HG02938 (cell line): ENCODE results near the gene CPLX3.

Source experiments
- ATAC-seq: cut with Tn5 transposase; IDR thresholded peaks from one replicate; pipeline ENCODE4 v1.9.1; 2021; ENCODE audit warnings: mild to moderate bottlenecking, moderate library complexity; ENCODE audit not compliant: unreplicated experiment

CPLX3 gene

GRCh38 chr15:74788042-74788682, 38.3 kb upstream of the CPLX3 start:
- no peak for ATAC-seq

DNA sequence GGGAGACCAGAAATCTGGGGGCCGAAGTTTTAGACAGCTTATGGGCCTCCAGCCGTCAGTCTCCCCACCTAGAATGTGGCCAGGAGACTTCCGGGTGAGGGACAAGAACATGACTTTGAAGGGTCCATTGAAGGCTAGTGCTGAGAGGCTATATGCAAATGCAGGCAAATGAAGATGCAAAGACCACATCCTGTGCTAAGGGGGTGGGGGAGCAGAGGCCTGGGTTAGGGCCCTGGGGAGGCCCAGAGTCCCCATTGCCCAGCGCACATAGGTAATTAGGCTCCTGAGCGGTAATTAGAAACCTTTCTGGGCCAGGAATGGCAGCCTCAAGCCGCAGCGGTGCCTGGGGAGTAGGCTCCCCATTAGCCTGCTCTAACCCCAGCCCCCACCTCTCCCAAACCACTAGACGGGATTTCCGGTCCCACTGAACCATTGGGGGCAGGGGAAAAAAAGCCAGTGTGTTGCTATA, 37.7 kb upstream of the CPLX3 start:
- ATAC-seq, result peak; percentile 28

DNA sequence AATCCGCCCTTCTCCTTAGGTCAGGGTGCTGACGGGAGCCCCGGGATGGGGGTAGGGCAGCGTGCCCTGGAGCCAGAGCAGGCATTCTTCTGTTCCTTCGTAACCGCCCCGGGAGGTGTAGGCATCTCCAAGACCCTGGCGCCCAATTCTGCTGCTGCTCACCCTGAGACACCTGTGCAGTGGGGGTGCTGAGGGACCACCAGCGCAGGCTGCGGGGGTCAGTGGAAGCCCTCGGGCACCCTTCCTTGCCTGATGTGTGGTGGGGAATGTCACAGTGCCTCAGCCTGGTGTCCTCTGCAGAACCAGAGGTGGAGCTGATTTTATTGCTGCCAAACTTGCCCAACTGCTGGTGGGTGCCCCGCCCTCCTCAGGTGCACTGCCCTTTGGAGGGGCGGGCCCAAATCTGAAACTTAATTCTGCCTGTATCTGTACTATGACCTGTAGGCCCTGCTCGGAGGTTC, 37.2 kb upstream of the CPLX3 start:
- ATAC-seq, result no peak

DNA sequence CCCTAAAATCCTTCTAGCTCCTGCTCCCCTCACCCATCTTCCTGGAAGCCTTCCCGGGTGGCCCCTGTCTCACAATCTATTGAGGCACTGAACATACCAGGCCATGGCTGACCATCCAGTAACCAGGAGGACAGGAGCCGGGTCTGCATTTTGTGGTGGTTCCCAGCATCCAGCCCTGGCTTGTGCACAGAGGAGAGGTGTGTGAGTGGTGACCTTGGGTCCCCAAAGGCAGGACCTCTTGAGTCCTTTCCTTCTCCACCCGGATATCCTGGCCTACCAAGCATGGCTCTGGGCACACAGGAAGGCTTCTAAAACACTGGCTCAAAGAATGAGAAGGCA, 36.7 kb upstream of the CPLX3 start:
- ATAC-seq, result no peak

GRCh38 chr15:74790080-74790916, 36.1 kb upstream of the CPLX3 start:
- no peak for ATAC-seq

DNA sequence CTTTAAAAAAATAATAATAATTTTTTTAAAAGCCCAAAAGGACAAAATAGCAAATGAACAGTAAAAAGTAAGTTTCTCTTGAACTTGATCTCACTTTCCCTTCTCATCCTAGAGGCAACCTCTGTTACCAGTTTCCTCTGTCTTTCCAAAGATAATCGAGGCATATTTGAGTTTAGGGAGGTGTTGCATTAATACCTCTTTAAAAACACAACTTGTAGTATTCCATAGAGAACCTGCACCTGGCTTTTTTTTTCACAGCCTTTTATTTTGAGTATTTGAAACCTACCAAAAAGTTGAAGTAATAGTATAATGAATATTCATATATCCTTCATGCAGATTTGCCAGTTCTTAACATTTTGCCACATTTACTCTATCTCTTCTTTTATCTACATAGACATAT, 35.4 kb upstream of the CPLX3 start:
- no peak for ATAC-seq

GRCh38 chr15:74791667-74792066, 34.8 kb upstream of the CPLX3 start:
- no peak for ATAC-seq

DNA sequence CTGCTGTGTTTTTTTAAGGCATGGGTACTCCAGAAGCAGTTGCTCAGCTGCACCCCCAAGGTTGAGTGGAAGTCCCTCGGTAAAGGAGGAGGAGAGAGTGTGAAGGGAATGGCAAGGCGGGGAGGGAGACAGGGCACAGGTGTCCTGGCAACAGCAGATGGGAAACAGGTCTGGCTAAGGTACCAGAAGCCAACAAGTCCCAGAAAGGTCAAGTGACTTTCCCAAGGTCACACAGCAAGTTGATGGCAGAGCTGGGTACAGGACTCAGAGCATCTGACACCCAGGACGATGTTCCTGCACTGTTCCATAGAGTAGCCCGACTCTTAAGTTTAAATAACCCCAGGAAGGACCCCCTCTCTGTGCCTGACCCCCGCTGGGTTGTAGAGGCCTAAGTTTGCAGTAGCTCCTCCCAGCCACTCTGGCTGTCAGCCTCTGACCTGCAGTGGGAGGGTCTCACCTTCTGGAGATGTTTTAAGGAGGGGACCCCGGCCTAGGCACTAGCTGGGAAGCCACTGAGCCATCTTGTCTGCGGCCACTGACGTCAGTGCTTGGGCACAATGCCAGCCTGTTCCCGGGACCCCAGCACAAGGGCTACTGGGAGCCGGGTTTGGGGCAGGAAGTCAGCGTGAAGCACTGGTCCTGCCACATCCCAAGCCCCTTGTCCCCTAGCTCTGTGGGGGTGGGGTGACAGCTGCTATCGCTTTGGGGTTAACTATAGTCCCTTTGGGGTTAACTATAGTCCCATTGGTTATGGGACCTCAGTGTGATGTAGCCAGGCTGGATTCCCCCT, 34.0 kb upstream of the CPLX3 start:
- ATAC-seq, result no peak

GRCh38 chr15:74793135-74794028, 33.0 kb upstream of the CPLX3 start:
- ATAC-seq, result no peak

DNA sequence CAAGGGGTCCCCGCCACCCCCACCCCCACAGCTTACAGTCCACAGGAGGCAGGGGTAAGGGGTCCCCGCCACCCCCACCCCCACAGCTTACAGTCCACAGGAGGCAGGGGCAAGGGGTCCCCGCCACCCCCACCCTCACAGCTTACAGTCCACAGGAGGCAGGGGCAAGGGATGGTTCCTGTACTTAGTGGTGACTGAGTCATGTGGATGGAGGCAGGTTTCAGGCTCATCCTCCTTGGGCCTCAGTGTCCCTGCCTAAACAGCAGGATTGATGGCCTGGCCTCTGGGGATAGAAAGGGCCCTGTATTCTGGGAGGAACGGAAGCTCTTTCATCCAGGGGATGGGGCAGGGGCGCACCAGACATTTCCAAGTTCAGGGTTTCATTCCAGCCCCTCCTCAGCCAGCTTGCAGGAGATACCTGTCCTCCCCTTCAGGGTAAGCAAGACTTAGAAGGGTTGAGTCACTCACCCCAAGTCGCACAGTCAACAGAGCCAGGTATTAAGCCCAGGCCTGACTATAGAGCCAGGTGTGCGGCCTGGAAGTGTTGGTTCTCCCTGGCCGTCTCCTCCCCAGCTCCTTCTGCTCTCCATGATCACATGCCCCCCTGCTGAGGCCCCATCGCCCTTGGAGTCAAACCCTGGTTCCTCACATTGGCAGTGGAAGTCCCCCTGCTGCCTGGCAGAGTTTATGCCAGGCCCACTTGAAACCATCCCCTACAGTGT, 32.0 kb upstream of the CPLX3 start:
- no peak for ATAC-seq

- no peak for ATAC-seq
These were observed 31.5 kb upstream of the CPLX3 start for GRCh38 chr15:74794970-74795349.

DNA sequence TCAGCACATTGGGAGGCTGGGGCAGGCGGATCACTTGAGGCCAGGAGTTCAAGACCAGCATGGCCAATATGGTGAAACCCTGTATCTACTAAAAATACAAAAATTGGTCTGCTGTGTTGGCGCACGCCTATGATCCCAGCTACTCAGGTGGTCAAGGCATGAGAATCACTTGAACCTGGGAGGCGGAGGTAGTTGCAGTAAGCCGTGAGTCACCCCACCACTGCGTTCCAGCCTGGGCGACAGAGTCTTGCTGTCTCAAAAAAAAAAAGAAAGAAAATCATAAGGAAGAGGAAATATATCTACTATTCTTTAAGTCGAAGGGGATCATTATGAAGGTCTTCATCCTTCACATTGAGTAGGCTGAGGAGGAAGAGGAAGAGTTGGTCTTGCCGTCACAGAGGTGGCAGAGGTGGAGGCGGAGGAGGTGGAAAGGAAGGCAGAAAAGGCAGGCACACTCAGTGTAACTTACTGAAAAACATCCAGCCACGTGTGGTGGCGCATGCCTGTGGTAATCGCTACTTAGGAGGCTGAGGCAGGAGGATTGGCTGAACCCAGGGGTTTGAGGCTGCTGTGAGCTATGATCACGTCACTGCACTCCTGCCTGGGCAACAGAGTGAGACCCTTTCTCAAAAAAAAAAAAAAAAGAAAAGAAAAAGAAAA, 30.3 kb upstream of the CPLX3 start:
- no peak for ATAC-seq

DNA sequence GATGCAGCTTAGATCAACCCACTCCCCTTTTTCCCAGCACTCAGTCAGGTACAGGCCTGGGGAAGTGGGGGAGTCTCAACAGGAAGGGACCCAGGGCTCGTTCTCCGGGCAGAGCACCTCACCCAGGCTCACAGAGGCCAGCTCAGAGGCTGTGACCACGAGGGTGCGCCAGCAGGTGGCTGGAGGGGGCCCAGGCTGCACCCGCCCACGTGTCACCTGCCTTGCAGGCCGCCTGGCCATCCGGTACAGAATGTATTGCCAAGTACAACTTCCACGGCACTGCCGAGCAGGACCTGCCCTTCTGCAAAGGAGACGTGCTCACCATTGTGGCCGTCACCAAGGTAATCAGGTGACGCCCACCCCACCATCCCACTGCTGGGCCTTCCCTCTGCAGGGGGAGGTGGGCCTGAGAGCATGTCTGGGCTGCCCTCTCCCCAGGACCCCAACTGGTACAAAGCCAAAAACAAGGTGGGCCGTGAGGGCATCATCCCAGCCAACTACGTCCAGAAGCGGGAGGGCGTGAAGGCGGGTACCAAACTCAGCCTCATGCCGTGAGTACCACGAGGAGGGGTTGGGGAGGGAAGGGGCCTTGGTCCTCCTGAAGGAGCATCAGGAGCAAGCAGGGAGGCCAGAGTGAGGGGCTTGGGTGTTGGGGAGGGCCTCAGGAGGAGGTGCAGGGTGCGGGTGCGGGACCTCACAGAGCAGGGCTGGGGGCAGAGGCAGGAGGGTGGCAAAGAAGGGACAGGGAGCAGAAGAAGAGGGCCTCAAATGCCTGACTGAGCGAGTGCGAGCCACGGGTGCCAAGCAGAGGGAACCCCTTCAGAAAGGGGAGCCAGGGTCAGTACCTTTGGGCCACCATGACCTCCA, 27.8 kb upstream of the CPLX3 start:
- no peak for ATAC-seq

DNA sequence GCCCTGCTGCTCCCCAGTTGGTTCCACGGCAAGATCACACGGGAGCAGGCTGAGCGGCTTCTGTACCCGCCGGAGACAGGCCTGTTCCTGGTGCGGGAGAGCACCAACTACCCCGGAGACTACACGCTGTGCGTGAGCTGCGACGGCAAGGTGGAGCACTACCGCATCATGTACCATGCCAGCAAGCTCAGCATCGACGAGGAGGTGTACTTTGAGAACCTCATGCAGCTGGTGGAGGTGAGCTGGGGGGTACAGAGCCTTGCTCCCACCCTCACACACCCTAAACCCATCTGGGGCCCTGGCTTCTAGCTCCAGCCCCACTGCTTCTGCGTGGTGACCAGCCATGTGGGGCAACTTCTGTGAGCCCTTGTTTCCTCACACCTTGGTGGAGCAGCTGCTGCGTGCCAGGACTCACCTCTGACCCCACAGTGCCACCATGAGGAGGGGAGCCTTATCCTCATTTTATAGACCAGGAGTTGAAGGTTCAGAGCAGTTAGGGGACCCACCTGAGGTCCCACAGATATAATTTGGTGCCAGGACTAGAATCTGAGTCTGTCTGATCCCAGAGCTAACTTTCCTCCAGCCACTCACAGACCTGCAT, 27.1 kb upstream of the CPLX3 start:
- ATAC-seq, result peak; percentile 11

DNA sequence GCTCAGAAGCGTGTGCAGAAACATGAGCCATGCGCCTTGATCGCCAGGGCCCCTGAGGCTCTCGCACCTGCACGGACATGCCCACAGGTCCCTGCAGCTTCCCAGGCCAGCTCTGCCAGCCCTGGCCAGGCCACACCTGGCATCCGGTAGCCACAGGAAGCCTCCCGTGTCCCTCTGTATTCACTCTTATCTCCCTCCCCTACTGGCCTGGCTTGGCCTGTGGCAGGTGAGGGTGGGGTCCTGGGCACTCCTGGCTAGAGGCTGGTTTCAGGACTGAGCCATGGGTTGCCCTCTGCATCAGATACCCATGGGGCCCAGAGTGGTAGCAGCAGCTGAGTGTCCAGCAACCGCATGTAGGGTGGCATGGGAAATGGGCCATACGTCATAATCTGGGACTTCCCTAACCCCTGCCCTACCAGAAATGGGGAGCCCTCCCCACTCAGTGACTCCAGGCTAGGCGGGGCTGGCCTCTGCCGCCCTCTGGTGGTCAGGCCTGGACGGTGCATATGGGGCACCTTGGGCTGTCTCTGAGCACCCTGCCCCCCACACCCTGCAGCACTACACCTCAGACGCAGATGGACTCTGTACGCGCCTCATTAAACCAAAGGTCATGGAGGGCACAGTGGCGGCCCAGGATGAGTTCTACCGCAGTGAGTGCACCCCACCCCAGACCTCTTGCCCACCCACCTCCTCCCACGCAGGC, 26.4 kb upstream of the CPLX3 start:
- ATAC-seq, result peak; percentile 50

DNA sequence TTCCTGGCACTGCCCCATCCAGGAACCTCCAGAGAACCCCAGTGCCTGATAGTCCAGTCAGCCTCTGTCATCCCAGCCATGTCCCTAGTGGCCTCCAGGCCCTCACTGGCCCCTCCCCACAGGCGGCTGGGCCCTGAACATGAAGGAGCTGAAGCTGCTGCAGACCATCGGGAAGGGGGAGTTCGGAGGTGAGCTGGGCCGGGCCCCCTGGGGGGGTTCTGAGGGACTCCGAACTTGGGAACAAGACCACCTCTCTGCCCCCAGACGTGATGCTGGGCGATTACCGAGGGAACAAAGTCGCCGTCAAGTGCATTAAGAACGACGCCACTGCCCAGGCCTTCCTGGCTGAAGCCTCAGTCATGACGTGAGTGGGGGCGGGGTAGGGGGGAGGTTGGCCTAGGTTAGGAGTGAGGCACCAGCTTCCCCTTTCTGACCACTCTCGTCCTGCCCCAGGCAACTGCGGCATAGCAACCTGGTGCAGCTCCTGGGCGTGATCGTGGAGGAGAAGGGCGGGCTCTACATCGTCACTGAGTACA, 25.8 kb upstream of the CPLX3 start:
- no peak for ATAC-seq

DNA sequence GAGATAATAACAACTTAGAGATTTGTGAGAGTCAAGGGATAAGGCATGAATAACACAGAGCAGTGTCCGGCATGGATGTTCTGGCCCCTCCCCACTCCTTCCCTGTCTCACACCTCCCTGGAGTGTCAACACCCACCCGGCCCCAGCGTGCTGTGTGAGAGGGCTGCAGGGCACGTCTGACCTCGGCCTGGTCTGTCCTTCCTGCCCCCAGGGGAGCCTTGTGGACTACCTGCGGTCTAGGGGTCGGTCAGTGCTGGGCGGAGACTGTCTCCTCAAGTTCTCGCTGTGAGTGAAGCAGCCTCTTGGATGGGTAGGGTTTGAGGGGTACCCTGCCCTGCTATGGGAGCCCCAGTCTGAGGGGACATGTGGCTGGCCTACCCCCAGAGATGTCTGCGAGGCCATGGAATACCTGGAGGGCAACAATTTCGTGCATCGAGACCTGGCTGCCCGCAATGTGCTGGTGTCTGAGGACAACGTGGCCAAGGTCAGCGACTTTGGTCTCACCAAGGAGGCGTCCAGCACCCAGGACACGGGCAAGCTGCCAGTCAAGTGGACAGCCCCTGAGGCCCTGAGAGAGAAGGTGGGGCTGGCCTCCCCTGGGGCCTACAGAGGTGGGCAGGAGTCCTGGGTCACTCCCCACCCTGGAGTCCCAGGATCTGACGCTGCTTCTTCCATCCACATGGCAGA, 25.0 kb upstream of the CPLX3 start:
- ATAC-seq, result no peak
